Ovary (tissue), 3 donors: ENCODE data around the gene SH3TC2.

Source experiments
- CTCF ChIP-seq, 3 donors: fragments of 450-650 bp in 2 of 3; fragments of 200-600 bp in 1 of 3; IDR thresholded peaks; one replicate each; pipeline versions ENCODE4 v1.5.1 to v1.8.0; 2016 to 2022; ENCODE audit warnings: antibody characterized with exemption in 3 of 3, mild to moderate bottlenecking in 1 of 3
- EP300 ChIP-seq: sonication (generic); formaldehyde crosslinking; IDR thresholded peaks from one replicate; pipeline ENCODE4 v1.6.1; 2017; ENCODE audit warnings: antibody characterized with exemption
- POLR2A ChIP-seq: fragments of 450-650 bp; IDR thresholded peaks from one replicate; pipeline ENCODE4 v1.6.1; 2017; ENCODE audit warnings: antibody characterized with exemption, mild to moderate bottlenecking, moderate library complexity
- donor health status: DM: no; HTN: no; CAD: no.

- no peak for TF ChIP-seq POLR2A
- no peak for TF ChIP-seq CTCF (IDR thresholded peaks at IDR 0.05)
- TF ChIP-seq EP300: no peak
These were observed 58.3 kb downstream of the SH3TC2 start for GRCh38 chr5:149004559-149004958.
